ENCODE results near the gene FILIP1L.

FILIP1L gene

DNA sequence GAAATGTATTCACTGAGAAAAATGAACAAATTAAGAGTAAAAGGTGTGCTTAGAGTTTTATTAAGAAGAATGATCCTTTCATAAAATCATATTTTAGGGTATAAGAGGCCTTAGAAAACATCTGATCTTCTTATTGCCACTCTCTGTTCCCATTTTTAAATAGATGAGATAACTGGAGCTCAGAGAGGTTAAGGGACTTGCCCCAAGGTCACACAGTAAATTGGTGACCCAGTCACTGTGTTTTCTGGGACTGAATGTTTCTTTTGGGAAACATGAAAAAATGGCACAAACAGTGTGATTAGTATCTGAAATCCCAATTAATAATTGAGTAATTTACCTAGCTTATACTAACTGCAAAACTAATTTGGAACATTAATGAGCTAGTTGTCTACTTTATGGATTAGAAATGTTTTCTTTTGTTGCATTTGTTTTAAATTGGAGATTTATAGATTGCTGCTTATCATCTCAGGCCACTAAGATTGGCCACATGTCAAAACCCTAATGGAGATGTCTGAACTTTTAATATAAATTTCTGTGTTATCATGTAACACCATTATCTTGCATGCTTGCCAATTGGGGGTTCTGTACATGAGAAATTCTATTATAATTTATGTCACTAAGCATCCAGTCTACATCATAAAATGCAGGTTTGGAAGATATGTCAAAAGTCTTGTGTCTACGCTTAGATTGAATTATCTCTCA lies 231.7 kb downstream of the FILIP1L start:
- TF ChIP-seq, protein P1, sequence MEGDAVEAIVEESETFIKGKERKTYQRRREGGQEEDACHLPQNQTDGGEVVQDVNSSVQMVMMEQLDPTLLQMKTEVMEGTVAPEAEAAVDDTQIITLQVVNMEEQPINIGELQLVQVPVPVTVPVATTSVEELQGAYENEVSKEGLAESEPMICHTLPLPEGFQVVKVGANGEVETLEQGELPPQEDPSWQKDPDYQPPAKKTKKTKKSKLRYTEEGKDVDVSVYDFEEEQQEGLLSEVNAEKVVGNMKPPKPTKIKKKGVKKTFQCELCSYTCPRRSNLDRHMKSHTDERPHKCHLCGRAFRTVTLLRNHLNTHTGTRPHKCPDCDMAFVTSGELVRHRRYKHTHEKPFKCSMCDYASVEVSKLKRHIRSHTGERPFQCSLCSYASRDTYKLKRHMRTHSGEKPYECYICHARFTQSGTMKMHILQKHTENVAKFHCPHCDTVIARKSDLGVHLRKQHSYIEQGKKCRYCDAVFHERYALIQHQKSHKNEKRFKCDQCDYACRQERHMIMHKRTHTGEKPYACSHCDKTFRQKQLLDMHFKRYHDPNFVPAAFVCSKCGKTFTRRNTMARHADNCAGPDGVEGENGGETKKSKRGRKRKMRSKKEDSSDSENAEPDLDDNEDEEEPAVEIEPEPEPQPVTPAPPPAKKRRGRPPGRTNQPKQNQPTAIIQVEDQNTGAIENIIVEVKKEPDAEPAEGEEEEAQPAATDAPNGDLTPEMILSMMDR (IDR thresholded peaks at IDR 0.05) = no peak

DNA sequence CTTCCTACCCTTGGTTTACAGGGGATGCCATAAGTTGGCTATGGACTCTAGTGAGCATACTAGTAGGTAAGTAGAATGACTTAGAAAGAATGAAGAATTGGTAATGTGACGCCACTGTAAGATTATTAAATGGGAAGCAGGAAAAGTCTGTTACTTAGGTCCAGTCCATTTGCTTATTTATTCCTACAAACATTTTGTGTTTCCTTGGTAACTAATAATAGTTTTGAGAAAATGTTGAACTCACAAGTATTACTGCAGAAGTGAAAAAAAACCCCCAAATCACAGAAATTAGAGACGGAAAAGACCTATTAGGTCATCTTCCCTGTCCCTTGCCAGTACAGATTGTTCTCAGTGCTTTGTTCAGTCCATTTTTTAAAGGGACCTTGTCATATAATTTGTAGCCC lies 233.2 kb downstream of the FILIP1L start:
- TF ChIP-seq, protein P1 (IDR thresholded peaks at IDR 0.05) = no peak

- TF ChIP-seq, protein P1 (IDR thresholded peaks at IDR 0.05) = no peak
Measured at GRCh38 chr3:99879275-99879674, 235.0 kb downstream of the FILIP1L start.

- TF ChIP-seq, protein P1 (IDR thresholded peaks at IDR 0.05) = no peak
Measured at GRCh38 chr3:99878005-99878404, 236.3 kb downstream of the FILIP1L start.

DNA sequence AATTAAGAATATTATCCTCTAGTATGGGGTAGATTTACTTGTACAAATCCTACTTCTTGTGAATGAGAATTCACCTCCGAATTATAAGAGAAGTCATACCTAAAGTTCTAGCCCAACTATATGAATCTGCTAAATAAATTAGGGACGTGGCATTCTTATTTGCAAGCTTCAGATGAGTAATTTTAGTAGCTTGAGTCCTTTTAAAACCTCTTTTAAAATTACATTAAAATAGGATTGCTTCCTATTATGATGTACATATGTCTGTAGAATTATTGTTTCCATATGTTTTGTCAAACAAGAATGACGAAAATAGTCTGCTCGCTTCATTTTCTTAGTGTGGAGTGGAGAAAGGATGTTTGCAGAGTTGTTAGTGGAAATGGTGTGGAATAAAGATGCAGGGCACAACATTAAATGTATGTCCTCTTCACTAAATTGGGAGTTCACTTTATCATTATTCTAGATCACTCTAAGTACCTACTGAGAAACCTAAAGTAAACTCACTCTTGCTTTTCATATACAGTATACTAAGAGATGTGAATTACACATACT lies 237.2 kb downstream of the FILIP1L start:
- TF ChIP-seq, protein P1 (IDR thresholded peaks at IDR 0.05) = no peak

DNA sequence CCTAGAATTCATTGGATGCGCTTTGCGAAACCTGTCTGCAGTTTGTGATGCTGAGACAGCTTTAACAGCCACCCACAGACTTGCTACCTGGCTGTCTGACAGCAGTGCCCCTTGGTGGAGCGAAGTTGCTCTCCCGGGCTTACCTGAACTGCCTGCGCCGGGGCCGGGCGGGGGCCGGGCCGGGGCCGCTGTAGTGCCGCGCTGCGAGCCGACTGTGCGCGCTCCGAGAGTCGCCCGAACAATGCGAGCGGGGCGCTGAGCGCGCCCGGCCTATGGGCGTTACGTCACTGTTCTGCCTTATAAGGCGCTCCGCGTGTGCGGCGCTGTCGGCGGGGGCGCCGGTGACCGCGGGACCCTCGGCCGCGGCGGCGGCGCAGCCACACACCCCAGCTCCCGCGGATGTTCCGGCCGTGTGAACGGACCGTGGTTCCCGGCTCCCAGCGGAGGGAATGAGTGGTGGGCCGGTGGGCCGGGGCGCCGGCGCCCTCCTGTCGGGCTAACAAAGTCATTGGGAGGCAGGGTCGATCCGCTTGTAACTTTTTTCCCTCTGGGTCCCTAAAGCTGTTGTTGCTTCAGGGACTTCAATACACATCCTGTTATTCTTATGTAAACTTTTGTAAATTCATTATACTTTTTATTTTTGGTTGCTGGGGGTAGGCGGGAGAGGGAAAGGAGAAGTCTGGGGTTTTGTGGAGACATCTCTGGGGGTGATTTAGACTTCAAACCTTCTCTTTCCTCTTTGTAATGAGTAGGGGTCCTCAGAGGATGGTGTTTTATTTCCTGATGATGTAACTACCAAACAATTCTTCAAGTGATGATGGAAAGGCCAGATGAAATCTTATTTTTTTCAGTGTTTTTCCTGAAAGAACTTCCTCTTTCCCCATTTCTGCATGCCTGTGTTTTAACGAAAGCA lies 238.1 kb downstream of the FILIP1L start:
- TF ChIP-seq, protein P1 (IDR thresholded peaks at IDR 0.05) = no peak

DNA sequence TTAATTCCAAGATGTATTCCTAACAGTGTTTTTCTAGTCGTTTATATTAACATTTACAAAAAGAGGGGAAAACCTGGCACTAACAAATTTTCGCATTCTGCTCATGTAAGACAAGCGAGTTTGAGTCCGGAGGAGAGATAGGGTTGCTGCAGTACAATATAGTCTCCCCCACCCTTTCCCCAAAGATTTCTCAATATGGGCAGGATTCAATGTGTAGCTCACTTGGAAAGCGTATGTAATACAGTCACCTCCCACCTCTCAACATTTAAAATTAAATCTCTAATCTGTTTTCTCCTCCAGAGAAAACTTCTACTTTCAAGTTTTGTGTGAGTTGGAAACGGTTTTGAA lies 238.7 kb downstream of the FILIP1L start:
- TF ChIP-seq, protein P1 (IDR thresholded peaks at IDR 0.05) = no peak
